Fibroblast of skin of left biceps (primary cell): ENCODE measurements around the gene RIC8B.
"Not testable (repeated sequence)": the region's sequence is repeated elsewhere in the genome, so short reads cannot be mapped to it uniquely, and the experiment has no call there.

ENCODE experiments used
- DNase-seq, 2 experiments: peaks; one replicate each; pipeline ENCODE4 v3.0.0-alpha.2; 2013; ENCODE audit warnings: low read depth in 2 of 2

Gene RIC8B

GRCh38 chr12:106774005-106774807, at the start of gene RIC8B:
RIC8B (plus strand) TSS chr12:106774682; CDS start chr12:106774746, 64 bp downstream.
- peak; percentile 97 to 98 for DNase-seq

- no peak for DNase-seq
Observed at GRCh38 chr12:106724934-106725333, 49.5 kb upstream of the RIC8B start.

GRCh38 chr12:106726603-106727202, 47.8 kb upstream of the RIC8B start:
- not testable (repeated sequence) for DNase-seq

- DNase-seq, result no peak
Observed at GRCh38 chr12:106729611-106730010, 44.9 kb upstream of the RIC8B start.

GRCh38 chr12:106732890-106733289, 41.6 kb upstream of the RIC8B start:
- DNase-seq, result no peak

- no peak for DNase-seq
Observed at GRCh38 chr12:106733660-106734059, 40.8 kb upstream of the RIC8B start.

- DNase-seq, result no peak
Observed at GRCh38 chr12:106736051-106736957, 38.2 kb upstream of the RIC8B start.

GRCh38 chr12:106739318-106739717, 35.2 kb upstream of the RIC8B start:
- no peak for DNase-seq

GRCh38 chr12:106739815-106740530, 34.5 kb upstream of the RIC8B start:
- DNase-seq, result no peak

GRCh38 chr12:106740818-106741217, 33.7 kb upstream of the RIC8B start:
- no peak for DNase-seq

GRCh38 chr12:106741247-106741646, 33.2 kb upstream of the RIC8B start:
- DNase-seq, result no peak

- no peak for DNase-seq
Observed at GRCh38 chr12:106743270-106743988, 31.1 kb upstream of the RIC8B start.

- DNase-seq, result no peak
Observed at GRCh38 chr12:106744600-106744999, 29.9 kb upstream of the RIC8B start.

- DNase-seq, result no peak
Observed at GRCh38 chr12:106745181-106745745, 29.2 kb upstream of the RIC8B start.

- no peak for DNase-seq
Observed at GRCh38 chr12:106747973-106748436, 26.5 kb upstream of the RIC8B start.

- no peak for DNase-seq
Observed at GRCh38 chr12:106750524-106750923, 24.0 kb upstream of the RIC8B start.

GRCh38 chr12:106753526-106753925, 21.0 kb upstream of the RIC8B start:
- DNase-seq, result no peak

GRCh38 chr12:106754331-106754730, 20.2 kb upstream of the RIC8B start:
- DNase-seq, result no peak

GRCh38 chr12:106757623-106758348, 16.7 kb upstream of the RIC8B start:
- no peak for DNase-seq
